Activated B cell treated with CpG ODN at 0.5 μM for 24 hours (primary cell): ENCODE results near the gene RPL27A. TPM values are rescaled to one million over a fixed set of nuclear protein-coding genes. Genes with fewer than 3 reads are reported as not detected.
A peak's percentile ranks its signal among the peaks of the same experiment; 100 is the strongest.

ENCODE experiments used
- ATAC-seq: fragments of 200-7000 bp; cut with Tn5 transposase; one replicate; pipeline ENCODE4 v1.10.0; 2021; ENCODE audit warnings: low read depth, mild to moderate bottlenecking, moderate library complexity
- CTCF ChIA-PET: fragments of 350-600 bp; sonication (Branson Sonifier 250); formaldehyde crosslinking; loops from one replicate; lab custom pipeline; 2021; ENCODE audit warnings: antibody characterized with exemption; lab: Charles Lee
- POLR2A ChIA-PET: fragments of 350-600 bp; sonication (Branson Sonifier 250); formaldehyde crosslinking; loops from one replicate; lab custom pipeline; 2021; ENCODE audit warnings: antibody characterized with exemption; lab: Charles Lee
- DNase-seq: peaks from one replicate; pipeline ENCODE4 v3.0.0; 2022
- H3K27ac Mint-ChIP-seq: one replicate; pipeline ENCODE4 v1.8.0; 2020; ENCODE audit warnings: mixed read lengths
- H3K27me3 Mint-ChIP-seq: one replicate; pipeline ENCODE4 v1.8.0; 2021; ENCODE audit warnings: mixed read lengths
- H3K36me3 Mint-ChIP-seq: one replicate; pipeline ENCODE4 v1.8.0; 2021; ENCODE audit warnings: low read depth, mixed read lengths
- H3K4me1 Mint-ChIP-seq: one replicate; pipeline ENCODE4 v1.8.0; 2021; ENCODE audit warnings: mixed read lengths
- H3K4me3 Mint-ChIP-seq: one replicate; pipeline ENCODE4 v1.8.0; 2020; ENCODE audit warnings: mild to moderate bottlenecking, mixed read lengths
- H3K9me3 Mint-ChIP-seq: one replicate; pipeline ENCODE4 v1.8.0; 2020; ENCODE audit warnings: mixed read lengths
- CTCF ChIP-seq: fragments of 200-600 bp; IDR thresholded peaks from one replicate; pipeline ENCODE4 v1.8.0; 2022; ENCODE audit warnings: antibody characterized with exemption, mild to moderate bottlenecking
- intact Hi-C: fragments of 100-400 bp; cut with micrococcal nuclease; formaldehyde crosslinking; loops from one replicate; pipeline ENCODE4 v1.15.1; 2024
- total RNA-seq: library from RNA; stranded (reverse); gene quantifications from 2 replicates; pipeline ENCODE4 v1.2.3, GENCODE V29; 2022

Gene RPL27A
- total RNA-seq, 1 donor from 2014 or later, result 1,592 TPM

DNA sequence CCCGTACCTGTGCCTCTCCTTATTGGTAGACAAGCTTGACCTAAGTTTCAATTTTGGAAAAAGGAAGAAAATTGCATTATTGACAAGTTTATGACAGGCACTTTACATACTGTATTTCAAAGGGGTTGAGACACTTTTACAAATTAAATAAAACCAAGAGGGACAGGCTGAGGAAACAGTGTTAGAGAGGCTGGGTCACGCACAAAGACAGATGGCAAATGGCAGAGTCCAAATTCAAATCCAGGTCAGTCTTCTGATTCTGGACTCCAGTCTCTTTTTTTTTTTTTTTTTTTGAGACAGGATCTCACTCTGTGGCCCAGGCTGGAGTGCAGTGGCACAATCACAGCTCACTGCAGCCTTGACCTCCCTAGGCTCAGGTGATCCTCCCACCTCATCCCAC, 10.2 kb upstream of the RPL27A start:
- H3K36me3 Mint-ChIP-seq, result peaks cover 28% of the 10 kb centered on the region
- no peak for ATAC-seq
- intact Hi-C loops, result no loop called here
- ChIA-PET POLR2A (interaction anchor here (0.6 kb wide), 1 partner anchor 8 kb away, joined by 4 read pairs; no protein-coding TSS in a partner anchor), CTCF (no interaction called here)
- H3K27ac Mint-ChIP-seq, result no peak overlapping the region
- H3K27me3 Mint-ChIP-seq, result no peaks in the 10 kb centered on the region
- no peak for TF ChIP-seq CTCF
- no peaks in the 10 kb centered on the region for H3K9me3 Mint-ChIP-seq
- H3K4me1 Mint-ChIP-seq, result no peaks in the 10 kb centered on the region
- DNase-seq, result no peak
- no peak overlapping the region for H3K4me3 Mint-ChIP-seq

- TF ChIP-seq CTCF, result no peak
- DNase-seq, result no peak
- Mint-ChIP-seq H3K27me3 (no peaks in the 10 kb centered on the region), H3K4me3 (no peak overlapping the region), H3K9me3 (no peaks in the 10 kb centered on the region), H3K36me3 (peaks cover 28% of the 10 kb centered on the region), H3K27ac (no peak overlapping the region), H3K4me1 (no peaks in the 10 kb centered on the region)
- no peak for ATAC-seq
- ChIA-PET CTCF (no interaction called here), POLR2A (interaction anchor here (1.7 kb wide), 1 partner anchor 8 kb away, joined by 7 read pairs; the partner anchor contains the start of genes RPL27A and TRIM66)
- intact Hi-C loops, result no loop called here
Observed at GRCh38 chr11:8674859-8675258, 7.7 kb upstream of the RPL27A start.

DNA sequence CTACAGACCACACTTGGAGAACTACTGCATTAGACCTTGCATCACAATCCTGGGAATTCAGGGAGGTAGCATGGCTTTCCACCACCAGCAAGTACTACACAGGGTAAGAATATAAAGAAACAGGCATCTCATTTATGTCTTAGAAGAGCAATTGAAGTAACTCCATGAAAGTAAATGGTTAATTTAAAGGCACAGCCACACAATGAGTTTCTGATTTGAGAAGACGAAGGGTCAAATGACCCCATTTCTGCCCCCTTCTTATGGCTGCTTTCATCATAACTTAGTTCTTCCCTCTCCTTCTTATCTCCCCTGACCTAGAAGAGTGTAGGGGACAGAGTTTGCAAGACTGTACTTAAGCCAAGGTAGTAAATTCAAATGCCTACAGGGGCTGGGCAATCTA, 6.1 kb upstream of the RPL27A start:
- no peak overlapping the region for H3K27ac Mint-ChIP-seq
- no peaks in the 10 kb centered on the region for H3K27me3 Mint-ChIP-seq
- intact Hi-C loops, result no loop called here
- no peak overlapping the region for H3K4me3 Mint-ChIP-seq
- ChIA-PET POLR2A (no interaction called here), CTCF (no interaction called here)
- DNase-seq (no peak), ATAC-seq (no peak)
- peaks cover 5% of the 10 kb centered on the region for H3K4me1 Mint-ChIP-seq
- H3K36me3 Mint-ChIP-seq, result peaks cover 25% of the 10 kb centered on the region
- H3K9me3 Mint-ChIP-seq, result no peaks in the 10 kb centered on the region
- no peak for TF ChIP-seq CTCF

DNA sequence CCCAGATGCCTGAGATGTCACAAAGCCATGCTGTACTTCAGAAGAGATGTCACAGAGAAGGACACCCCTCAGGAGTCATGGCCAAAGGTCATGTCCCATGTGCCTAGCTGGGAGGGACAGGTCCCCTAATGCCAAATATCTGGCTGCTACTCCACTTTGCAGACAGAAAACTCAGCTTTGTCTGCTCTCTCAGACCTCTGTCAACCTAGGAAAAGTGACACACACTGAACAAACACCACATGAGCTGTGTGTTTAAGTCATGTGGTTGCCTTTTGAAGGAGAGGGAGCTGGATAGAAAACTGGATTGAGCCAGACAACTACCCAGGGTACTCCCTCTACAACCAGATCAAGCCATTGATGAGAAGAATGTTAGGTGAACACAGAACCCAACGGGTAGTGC, 3.6 kb upstream of the RPL27A start:
- TF ChIP-seq CTCF, result no peak
- Mint-ChIP-seq H3K4me3 (no peak overlapping the region), H3K27ac (no peak overlapping the region), H3K9me3 (no peaks in the 10 kb centered on the region), H3K4me1 (peaks cover 24% of the 10 kb centered on the region), H3K27me3 (no peaks in the 10 kb centered on the region), H3K36me3 (peaks cover 29% of the 10 kb centered on the region)
- intact Hi-C loops, result no loop called here
- CTCF ChIA-PET, result no interaction called here
- ATAC-seq (no peak), DNase-seq (no peak)
- POLR2A ChIA-PET, result interaction anchor here (0.8 kb wide), 1 partner anchor 10 kb away, joined by 3 read pairs; no protein-coding TSS in a partner anchor

DNA sequence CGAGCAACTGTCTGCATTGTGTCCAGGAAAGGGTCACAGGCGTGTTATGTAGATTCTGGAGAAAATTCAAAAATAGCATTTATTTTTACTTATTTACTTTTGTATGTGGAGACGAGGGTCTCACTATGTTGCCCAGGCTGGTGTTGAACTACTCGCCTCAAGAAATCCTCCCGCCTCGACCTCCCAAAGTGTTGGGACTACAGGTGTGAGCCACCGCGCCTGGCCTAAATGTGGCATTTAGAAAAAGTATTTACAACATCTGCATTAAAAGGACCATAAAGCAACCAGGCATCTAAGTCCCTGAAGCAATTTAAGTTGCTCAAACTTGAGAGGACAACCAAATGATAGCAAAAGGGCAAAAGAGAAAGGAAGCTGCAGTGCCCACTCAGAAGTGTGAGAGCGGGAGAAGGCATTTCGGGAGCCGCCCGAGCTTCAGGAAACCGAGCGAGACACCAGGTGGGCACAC, 722 bp upstream of the RPL27A start:
- ATAC-seq, result no peak
- Mint-ChIP-seq H3K27me3 (no peaks in the 10 kb centered on the region), H3K9me3 (no peaks in the 10 kb centered on the region), H3K4me3 (peak overlapping the region; percentile 94), H3K27ac (peak overlapping the region; percentile 96), H3K36me3 (peaks cover 52% of the 10 kb centered on the region), H3K4me1 (peaks cover 39% of the 10 kb centered on the region)
- DNase-seq, result no peak
- ChIA-PET POLR2A (interaction anchor here (0.5 to 2.6 kb wide), 24 partner anchors 8 to 1391 kb away, joined by 3 to 20 read pairs (median 4); partner anchors contain the start of genes AKIP1, EIF3F, IPO7 and LMO1), CTCF (interaction anchor here (1.1 kb wide), 1 partner anchor 278 kb away, joined by 3 read pairs; no protein-coding TSS in a partner anchor)
- no peak for TF ChIP-seq CTCF
- intact Hi-C loops, result loop anchor here (1.0 to 10.0 kb wide), 11 partner anchors 50 to 1773 kb away; partner anchors contain the start of genes AKIP1, AMPD3, EIF3F and IPO7
